H9 (cell line): ENCODE measurements around the gene STKLD1. TPM values are rescaled to one million over a fixed set of nuclear protein-coding genes. Genes with fewer than 3 reads are reported as not detected.

ENCODE experiments used
- DNase-seq: peaks from one replicate; pipeline ENCODE4 v3.0.0-alpha.2; 2017
- H2AFZ ChIP-seq: one replicate; pipeline ENCODE4 v1.6.1; 2013; ENCODE audit warnings: mild to moderate bottlenecking, low read length, control low read depth, moderate library complexity
- H2AK5ac ChIP-seq: 2 replicates; pipeline ENCODE4 v1.6.1; 2013; ENCODE audit warnings: low read length, control low read depth, mixed read lengths; ENCODE audit not compliant: insufficient read length
- H2BK120ac ChIP-seq: one replicate; pipeline ENCODE4 v1.6.1; 2013; ENCODE audit warnings: low read depth, mild to moderate bottlenecking, low read length, control low read depth, inconsistent platforms; ENCODE audit not compliant: poor library complexity, severe bottlenecking
- H2BK12ac ChIP-seq: 2 replicates; pipeline ENCODE4 v1.6.1; 2013; ENCODE audit warnings: low read length, control low read depth, mixed read lengths, low read depth; ENCODE audit not compliant: insufficient read length
- H2BK15ac ChIP-seq: 2 replicates; pipeline ENCODE4 v1.6.1; 2013; ENCODE audit warnings: low read depth, low read length, control low read depth
- H2BK20ac ChIP-seq: one replicate; pipeline ENCODE4 v1.6.1; 2013; ENCODE audit warnings: low read depth, mild to moderate bottlenecking, low read length, control low read depth, inconsistent platforms; ENCODE audit not compliant: poor library complexity, severe bottlenecking
- H2BK5ac ChIP-seq: 2 replicates; pipeline ENCODE4 v1.6.1; 2013; ENCODE audit warnings: low read length, control low read depth, mixed read lengths; ENCODE audit not compliant: insufficient read length
- H3K14ac ChIP-seq: 2 replicates; pipeline ENCODE4 v1.6.1; 2013; ENCODE audit warnings: low read length, control low read depth; ENCODE audit not compliant: insufficient read depth
- H3K18ac ChIP-seq: 2 replicates; pipeline ENCODE4 v1.6.1; 2013; ENCODE audit warnings: low read depth, mild to moderate bottlenecking, mixed read lengths, low read length, control low read depth; ENCODE audit not compliant: insufficient read length
- H3K23ac ChIP-seq: 2 replicates; pipeline ENCODE4 v1.6.1; 2013; ENCODE audit warnings: low read length, control low read depth, mixed read lengths, low read depth; ENCODE audit not compliant: insufficient read length
- H3K23me2 ChIP-seq: 2 replicates; pipeline ENCODE4 v1.6.1; 2013; ENCODE audit warnings: low read depth, mild to moderate bottlenecking, mixed read lengths, low read length, control low read depth; ENCODE audit not compliant: insufficient read length, poor library complexity, severe bottlenecking
- H3K27ac ChIP-seq: 2 replicates; pipeline ENCODE4 v1.5.1; 2013; ENCODE audit warnings: low read length, control low read depth, mixed read lengths, low read depth; ENCODE audit not compliant: insufficient read length
- H3K27me3 ChIP-seq: 2 replicates; pipeline ENCODE4 v1.6.1; 2013; ENCODE audit warnings: low read length, control low read depth, inconsistent platforms; ENCODE audit not compliant: insufficient read depth
- H3K4ac ChIP-seq: 2 replicates; pipeline ENCODE4 v1.6.1; 2013; ENCODE audit warnings: low read depth, mild to moderate bottlenecking, control low read depth, inconsistent platforms, low read length, moderate library complexity
- H3K4me1 ChIP-seq: 2 replicates; pipeline ENCODE4 v1.6.1; 2013; ENCODE audit warnings: low read length, control low read depth, inconsistent platforms; ENCODE audit not compliant: insufficient read depth
- H3K4me2 ChIP-seq: 2 replicates; pipeline ENCODE4 v1.6.1; 2013; ENCODE audit warnings: low read length, control low read depth, mixed read lengths; ENCODE audit not compliant: insufficient read length, insufficient read depth
- H3K56ac ChIP-seq: 2 replicates; pipeline ENCODE4 v1.6.1; 2013; ENCODE audit warnings: low read depth, mild to moderate bottlenecking, mixed read lengths, low read length, control low read depth; ENCODE audit not compliant: insufficient read length
- H3K79me1 ChIP-seq: 2 replicates; pipeline ENCODE4 v1.6.1; 2013; ENCODE audit warnings: low read depth, mild to moderate bottlenecking, moderate library complexity, low read length, control low read depth, inconsistent platforms; ENCODE audit not compliant: insufficient read depth, poor library complexity, severe bottlenecking
- H3K79me2 ChIP-seq: 2 replicates; pipeline ENCODE4 v1.6.1; 2013; ENCODE audit warnings: low read length, control low read depth, inconsistent platforms; ENCODE audit not compliant: insufficient read depth
- H3K9ac ChIP-seq: 2 replicates; pipeline ENCODE4 v1.6.1; 2013; ENCODE audit warnings: low read length, control low read depth, mixed read lengths; ENCODE audit not compliant: insufficient read length; ENCODE audit errors: extremely low read depth
- H3K9me3 ChIP-seq: one replicate; pipeline ENCODE4 v1.6.1; 2013; ENCODE audit warnings: low read depth, low read length, inconsistent platforms; ENCODE audit not compliant: control insufficient read depth
- H3T11ph ChIP-seq: one replicate; pipeline ENCODE4 v1.6.1; 2013; ENCODE audit warnings: mild to moderate bottlenecking, low read length, control low read depth, inconsistent platforms
- H4K20me1 ChIP-seq: one replicate; pipeline ENCODE4 v1.6.1; 2013; ENCODE audit not compliant: control insufficient read depth, insufficient read length, insufficient read depth
- H4K5ac ChIP-seq: 2 replicates; pipeline ENCODE4 v1.6.1; 2013; ENCODE audit warnings: low read depth, mild to moderate bottlenecking, mixed read lengths, low read length, control low read depth; ENCODE audit not compliant: insufficient read length
- H4K8ac ChIP-seq: replicated peaks from 2 replicates; pipeline ENCODE4 v1.6.1; 2013; ENCODE audit warnings: low read length, control low read depth, mixed read lengths, low read depth; ENCODE audit not compliant: insufficient read length
- H4K91ac ChIP-seq: 2 replicates; pipeline ENCODE4 v1.6.1; 2013; ENCODE audit warnings: low read depth, mild to moderate bottlenecking, moderate library complexity, mixed read lengths, low read length, control low read depth; ENCODE audit not compliant: insufficient read length
- H3K27ac Mint-ChIP-seq, 3 experiments: 2 replicates in 2 of 3; 3 replicates in 1 of 3; pipeline ENCODE4 v1.8.0; 2020 to 2021; ENCODE audit warnings: mixed read lengths in 3 of 3, mild to moderate bottlenecking in 1 of 3, moderate library complexity in 1 of 3
- H3K27me3 Mint-ChIP-seq: 2 replicates; pipeline ENCODE4 v1.8.0; 2021; ENCODE audit warnings: low read depth, mild to moderate bottlenecking, moderate library complexity, mixed read lengths
- H3K36me3 Mint-ChIP-seq, 3 experiments: 2 replicates in 2 of 3; 3 replicates in 1 of 3; pipeline ENCODE4 v1.8.0; 2020 to 2021; ENCODE audit warnings: low read depth in 3 of 3, mixed read lengths in 3 of 3; ENCODE audit not compliant: insufficient read depth in 1 of 3
- H3K4me1 Mint-ChIP-seq, 2 experiments: 2 replicates each; pipeline ENCODE4 v1.8.0; 2020; ENCODE audit warnings: mixed read lengths in 2 of 2
- H3K4me3 Mint-ChIP-seq, 2 experiments: 2 replicates in 1 of 2; 3 replicates in 1 of 2; pipeline ENCODE4 v1.8.0; 2020 to 2021; ENCODE audit warnings: mild to moderate bottlenecking in 2 of 2, mixed read lengths in 2 of 2, moderate library complexity in 1 of 2
- H3K9me3 Mint-ChIP-seq, 2 experiments: 2 replicates in 1 of 2; 3 replicates in 1 of 2; pipeline ENCODE4 v1.8.0; 2020; ENCODE audit warnings: mild to moderate bottlenecking in 2 of 2, mixed read lengths in 2 of 2, moderate library complexity in 1 of 2
- WGBS: extraction: QIAGEN DNeasy Blood & Tissue Kit; methylation state at CpG from one replicate; pipeline ENCODE4 v1.1.7; 2013; ENCODE audit warnings: missing lambda C conversion rate, low lambda C conversion rate, mixed read lengths; ENCODE audit not compliant: insufficient read length; ENCODE audit errors: extremely low coverage; 5-methylcytosine and 5-hydroxymethylcytosine counted together
- total RNA-seq: library from RNA; stranded (reverse); gene quantifications from 2 replicates; pipeline ENCODE4 v1.2.1, GENCODE V29; 2021
- TF ChIP-seq, protein P1 (sequence below): fragments of 200-600 bp; sonication (generic); conservative IDR thresholded peaks from 3 replicates; pipeline ENCODE4 v1.8.0; 2021; ENCODE audit warnings: antibody characterized with exemption, mild to moderate bottlenecking

Gene STKLD1
- total RNA-seq, 1 experiment from 2014 or later = 0.57 TPM

DNA sequence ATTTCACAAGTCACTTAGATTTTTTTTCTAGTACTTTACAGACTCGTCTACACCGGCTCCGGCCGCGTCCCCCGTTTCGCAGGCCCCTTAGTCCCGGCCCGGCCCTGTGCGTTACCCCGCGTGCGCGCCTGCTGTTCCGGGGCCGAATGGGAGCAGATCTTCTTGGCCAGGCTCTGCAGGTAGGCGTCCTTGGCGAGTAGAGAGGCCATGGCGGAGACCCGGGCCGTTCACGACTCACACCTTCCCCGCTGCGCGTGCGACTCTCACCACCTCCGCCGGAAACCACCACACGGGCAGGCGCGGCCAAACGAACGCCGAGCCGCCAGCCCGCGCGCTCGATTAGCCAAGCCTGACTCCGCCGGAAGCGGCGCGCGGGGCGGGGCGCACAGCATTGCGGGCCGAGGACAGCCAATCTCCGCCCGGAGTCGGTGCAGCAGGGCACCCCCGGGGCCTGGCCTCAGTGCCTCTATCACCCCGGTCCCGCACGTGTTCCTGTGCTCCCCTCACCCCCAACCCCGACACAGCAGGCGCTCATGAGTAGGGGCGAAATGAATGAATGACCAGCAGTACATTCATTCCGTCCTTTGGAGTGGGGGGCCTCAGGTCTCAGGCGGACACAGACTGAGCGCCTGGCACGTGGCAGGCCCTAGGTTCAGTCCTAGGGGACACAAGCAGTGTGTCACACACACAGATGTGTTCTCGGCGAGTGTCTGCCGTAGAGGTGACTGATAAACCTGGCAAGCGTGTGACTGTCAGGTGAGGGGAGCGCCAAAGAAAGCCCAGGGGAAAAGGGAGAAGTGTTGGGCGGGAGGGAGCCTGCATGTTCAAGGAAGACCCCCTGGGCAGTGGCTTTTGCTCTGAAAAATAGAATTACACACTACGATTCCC is 40.0 kb upstream of the STKLD1 start, which contains the start of gene SURF6:
Gene SURF6 (minus strand): TSS at position 265 of the 888 bp plus-strand sequence. CDS start 56 bp downstream, at position 209.
- Histone ChIP-seq H3K4ac (no peak within 1 kb of the TSS; the same call in 1 of the 2 replicates), H4K20me1 (no peaks in the 10 kb centered on the region), H3K79me2 (peaks cover 3% of the 10 kb centered on the region; the same call in 1 of the 2 replicates), H2BK20ac (no peak within 1 kb of the TSS), H3K79me1 (no peaks in the 10 kb centered on the region), H2AFZ (no peak within 1 kb of the TSS), H3T11ph (no peak within 1 kb of the TSS), H3K9ac (peak within 1 kb of the TSS; percentile 43), H3K56ac (no peak within 1 kb of the TSS), H3K27ac (no peak within 1 kb of the TSS), H2BK15ac (no peak within 1 kb of the TSS), H3K18ac (peak within 1 kb of the TSS; percentile 55), H3K14ac (peak within 1 kb of the TSS; percentile 83), H3K9me3 (no peaks in the 10 kb centered on the region), H3K23me2 (peaks cover 3% of the 10 kb centered on the region), H3K27me3 (no peaks in the 10 kb centered on the region), H4K5ac (no peak within 1 kb of the TSS), H4K8ac (no peak within 1 kb of the TSS), H2BK120ac (no peak within 1 kb of the TSS), H2AK5ac (no peak within 1 kb of the TSS), H3K4me2 (peak within 1 kb of the TSS; percentile 75), H2BK5ac (no peak within 1 kb of the TSS), H2BK12ac (no peak within 1 kb of the TSS), H3K23ac (no peak within 1 kb of the TSS), H4K91ac (no peak within 1 kb of the TSS), H3K4me1 (no peaks in the 10 kb centered on the region)
- no CpG with 5 or more reads among the region's 70 CpGs for WGBS
- peaks cover 15 to 22% of the 10 kb centered on the region in 2 experiments for H3K4me1 Mint-ChIP-seq
- DNase-seq = peak; percentile 93
- H3K9me3 Mint-ChIP-seq = peaks cover 0 to 3% of the 10 kb centered on the region in 2 experiments; a peak in 1 of 5 replicates
- H3K27ac Mint-ChIP-seq = peak within 1 kb of the TSS; percentile 92 to 98 (median 97)
- no peaks in the 10 kb centered on the region; the same call in 1 of the 2 replicates for H3K27me3 Mint-ChIP-seq
- peak within 1 kb of the TSS; percentile 98 for H3K4me3 Mint-ChIP-seq
- H3K36me3 Mint-ChIP-seq = peaks cover 48 to 79% (median 69%) of the 10 kb centered on the region in 3 experiments
- TF ChIP-seq, protein P1, sequence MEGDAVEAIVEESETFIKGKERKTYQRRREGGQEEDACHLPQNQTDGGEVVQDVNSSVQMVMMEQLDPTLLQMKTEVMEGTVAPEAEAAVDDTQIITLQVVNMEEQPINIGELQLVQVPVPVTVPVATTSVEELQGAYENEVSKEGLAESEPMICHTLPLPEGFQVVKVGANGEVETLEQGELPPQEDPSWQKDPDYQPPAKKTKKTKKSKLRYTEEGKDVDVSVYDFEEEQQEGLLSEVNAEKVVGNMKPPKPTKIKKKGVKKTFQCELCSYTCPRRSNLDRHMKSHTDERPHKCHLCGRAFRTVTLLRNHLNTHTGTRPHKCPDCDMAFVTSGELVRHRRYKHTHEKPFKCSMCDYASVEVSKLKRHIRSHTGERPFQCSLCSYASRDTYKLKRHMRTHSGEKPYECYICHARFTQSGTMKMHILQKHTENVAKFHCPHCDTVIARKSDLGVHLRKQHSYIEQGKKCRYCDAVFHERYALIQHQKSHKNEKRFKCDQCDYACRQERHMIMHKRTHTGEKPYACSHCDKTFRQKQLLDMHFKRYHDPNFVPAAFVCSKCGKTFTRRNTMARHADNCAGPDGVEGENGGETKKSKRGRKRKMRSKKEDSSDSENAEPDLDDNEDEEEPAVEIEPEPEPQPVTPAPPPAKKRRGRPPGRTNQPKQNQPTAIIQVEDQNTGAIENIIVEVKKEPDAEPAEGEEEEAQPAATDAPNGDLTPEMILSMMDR = no peak
